HG03439 (cell line): ENCODE measurements around the gene AK4.

Experiments
- ATAC-seq: cut with Tn5 transposase; IDR thresholded peaks from one replicate; pipeline ENCODE4 v1.9.1; 2021; ENCODE audit warnings: mild to moderate bottlenecking, moderate library complexity; ENCODE audit not compliant: unreplicated experiment

Gene AK4

GRCh38 chr1:65175171-65176055 is 27.4 kb downstream of the AK4 start:
- no peak for ATAC-seq

- ATAC-seq: no peak
Measured at GRCh38 chr1:65176056-65176450, 28.1 kb downstream of the AK4 start.

GRCh38 chr1:65176591-65176990 is 28.6 kb downstream of the AK4 start:
- ATAC-seq: no peak

DNA sequence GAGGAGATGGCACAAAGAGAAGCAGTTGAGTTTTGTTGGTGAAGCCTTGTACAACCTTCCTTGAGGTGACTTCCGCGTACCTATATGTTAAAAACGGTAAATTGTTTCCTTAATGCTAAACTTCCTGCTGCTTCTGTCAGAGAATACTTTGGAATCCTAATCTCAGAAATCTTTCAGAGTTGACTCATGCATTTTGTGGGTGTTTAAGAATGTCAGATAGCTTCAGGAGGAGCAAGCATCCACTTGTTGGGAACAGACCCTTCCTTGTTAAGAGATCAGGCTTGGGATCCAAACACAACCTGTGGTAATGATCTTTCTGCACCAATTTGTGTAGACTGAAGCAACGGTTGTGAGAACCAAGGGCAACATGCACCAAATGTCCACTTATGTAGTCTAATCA is 29.5 kb downstream of the AK4 start:
- ATAC-seq: no peak

GRCh38 chr1:65178235-65178634 is 30.2 kb downstream of the AK4 start:
- no peak for ATAC-seq

DNA sequence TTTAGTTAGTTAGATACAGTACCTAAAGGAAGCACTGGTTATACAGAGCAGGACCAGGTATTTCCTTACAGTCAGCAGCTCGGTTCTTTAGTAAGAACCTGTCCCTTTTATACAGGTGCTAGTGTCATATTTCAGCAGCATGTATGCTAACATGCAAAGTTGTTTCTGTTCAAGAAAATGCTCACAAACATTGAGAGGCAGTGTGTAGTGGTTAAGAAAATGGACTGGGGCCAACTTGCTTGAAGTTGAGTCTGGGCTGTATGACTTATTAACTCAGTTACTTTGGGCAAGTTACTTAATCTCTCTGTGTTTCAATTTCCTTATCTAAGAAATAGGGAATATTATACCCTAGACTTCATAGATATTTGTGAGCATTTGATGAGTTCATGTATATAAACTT is 31.1 kb downstream of the AK4 start:
- no peak for ATAC-seq

- ATAC-seq: no peak
Measured at GRCh38 chr1:65180977-65181376, 33.0 kb downstream of the AK4 start.

DNA sequence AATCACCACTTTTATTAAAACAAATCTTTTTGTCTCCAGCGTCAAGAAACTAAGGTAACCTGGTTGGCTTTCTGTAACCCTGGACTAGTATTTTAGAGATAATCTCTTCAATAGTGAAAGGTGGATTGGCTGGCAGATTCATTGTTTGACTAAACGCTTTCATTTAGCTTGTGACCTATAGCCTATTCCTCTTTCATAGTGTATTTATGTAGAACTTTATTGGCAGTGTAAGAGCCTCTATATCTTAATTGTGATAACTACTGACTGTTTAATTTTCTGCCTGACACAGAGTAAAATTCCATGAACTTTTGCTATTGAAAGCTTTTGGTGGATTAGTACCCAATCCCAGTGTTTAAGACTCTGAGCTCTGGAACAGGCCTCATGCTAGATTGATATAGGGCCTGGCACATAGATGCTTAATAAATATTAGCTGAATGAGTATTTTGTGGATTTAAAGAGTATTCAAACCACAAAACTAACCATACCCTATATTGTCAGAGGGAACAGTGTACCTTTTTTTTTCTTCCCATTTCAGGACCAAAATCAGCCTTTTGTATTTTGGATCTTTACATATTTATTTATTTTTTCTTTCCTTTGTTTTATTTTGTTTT is 34.8 kb downstream of the AK4 start:
- ATAC-seq: no peak

DNA sequence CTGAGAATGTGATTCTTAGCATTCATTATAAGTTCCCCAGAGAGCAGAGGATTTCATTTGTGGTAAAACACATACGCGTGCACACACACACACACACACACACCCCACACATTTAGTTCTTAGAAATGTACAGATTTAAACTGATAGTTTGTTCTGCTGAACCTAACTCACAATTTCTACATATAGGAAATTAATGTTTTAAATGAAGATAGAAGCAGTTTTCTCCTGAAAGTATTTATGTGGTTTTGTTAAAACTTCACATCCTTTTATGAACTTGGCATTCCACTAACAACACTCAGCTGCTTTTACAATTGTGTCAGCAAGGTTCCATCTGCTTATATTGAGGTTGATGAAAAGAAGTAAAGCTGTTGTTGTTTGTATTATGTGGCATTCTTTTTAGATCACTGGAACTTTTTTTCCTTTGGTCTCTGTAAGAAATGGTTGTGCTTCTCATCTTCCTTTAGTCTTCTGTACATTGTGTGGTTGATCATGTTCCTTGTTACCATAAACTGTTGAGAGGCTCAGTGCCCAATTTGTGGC is 41.6 kb downstream of the AK4 start:
- no peak for ATAC-seq

GRCh38 chr1:65190229-65190628 is 42.2 kb downstream of the AK4 start:
- no peak for ATAC-seq

DNA sequence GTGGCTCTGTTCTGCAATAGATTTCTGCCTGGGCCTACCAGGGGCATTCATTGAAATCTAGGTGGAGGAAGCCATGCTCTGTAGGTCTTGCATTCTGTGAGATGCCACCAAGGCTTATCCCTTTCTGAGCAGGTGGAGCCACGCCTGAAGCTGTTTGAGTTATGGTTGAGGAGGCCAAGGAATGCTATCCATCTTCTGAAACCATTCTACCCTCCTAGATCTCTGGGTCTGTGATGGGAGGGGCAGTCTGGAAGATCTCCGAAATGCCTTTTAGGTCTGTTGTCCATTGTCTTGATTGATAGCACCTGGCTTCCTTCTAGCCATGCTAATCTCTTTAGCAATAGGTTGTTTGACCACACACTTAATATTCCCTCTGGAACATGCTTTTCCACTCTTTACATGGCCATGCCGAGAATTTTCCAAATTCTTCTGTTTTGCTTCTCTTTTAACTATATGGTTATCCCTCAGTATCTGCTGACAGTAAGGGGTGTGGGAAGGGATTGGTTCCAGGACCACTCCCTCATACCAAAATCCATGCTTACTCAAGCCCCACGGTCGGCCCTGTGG is 45.2 kb downstream of the AK4 start:
- no peak for ATAC-seq

- ATAC-seq: no peak
Measured at GRCh38 chr1:65195495-65196417, 47.8 kb downstream of the AK4 start.

DNA sequence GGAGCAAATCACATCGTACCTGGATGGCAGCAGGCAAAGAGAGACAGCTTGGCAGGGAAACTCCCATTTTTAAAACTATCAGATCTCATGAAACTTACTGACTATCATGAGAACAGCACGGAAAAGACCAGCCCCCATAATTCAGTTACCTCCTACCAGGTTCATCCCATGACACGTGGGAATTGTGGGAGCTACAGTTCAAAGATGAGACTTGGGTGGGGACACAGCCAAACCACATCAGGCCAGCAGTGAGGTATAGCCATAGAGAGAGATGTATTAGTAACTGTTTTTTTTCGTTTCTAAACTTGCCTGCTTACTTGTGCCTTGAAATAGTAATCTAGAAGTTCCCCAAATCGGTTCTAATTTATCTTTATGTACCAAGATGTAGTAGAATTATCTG is 48.9 kb downstream of the AK4 start:
- no peak for ATAC-seq

- ATAC-seq: no peak
Measured at GRCh38 chr1:65197636-65198035, 49.6 kb downstream of the AK4 start.

DNA sequence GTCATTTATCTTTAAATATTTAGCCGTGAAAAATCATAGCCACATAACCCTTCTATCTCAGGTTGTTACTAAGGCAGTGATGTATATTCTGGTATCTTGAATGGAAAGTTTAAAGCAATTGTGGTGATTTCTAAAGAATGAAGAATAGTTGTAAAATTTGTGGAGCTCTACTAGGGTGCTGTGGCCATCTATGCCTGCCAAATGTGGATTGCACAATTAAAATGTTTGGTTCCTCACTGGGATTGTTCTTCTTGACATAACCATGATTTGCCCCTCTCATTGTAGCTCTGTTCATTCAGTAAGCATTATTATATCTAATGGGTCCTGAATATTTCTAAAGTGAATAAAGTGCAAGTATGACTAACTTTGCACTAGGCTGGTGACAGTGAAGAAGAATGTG is 50.1 kb downstream of the AK4 start:
- no peak for ATAC-seq

- ATAC-seq: no peak
Measured at GRCh38 chr1:65200411-65200810, 52.4 kb downstream of the AK4 start.

- ATAC-seq: no peak
Measured at GRCh38 chr1:65206836-65207235, 58.8 kb downstream of the AK4 start.

DNA sequence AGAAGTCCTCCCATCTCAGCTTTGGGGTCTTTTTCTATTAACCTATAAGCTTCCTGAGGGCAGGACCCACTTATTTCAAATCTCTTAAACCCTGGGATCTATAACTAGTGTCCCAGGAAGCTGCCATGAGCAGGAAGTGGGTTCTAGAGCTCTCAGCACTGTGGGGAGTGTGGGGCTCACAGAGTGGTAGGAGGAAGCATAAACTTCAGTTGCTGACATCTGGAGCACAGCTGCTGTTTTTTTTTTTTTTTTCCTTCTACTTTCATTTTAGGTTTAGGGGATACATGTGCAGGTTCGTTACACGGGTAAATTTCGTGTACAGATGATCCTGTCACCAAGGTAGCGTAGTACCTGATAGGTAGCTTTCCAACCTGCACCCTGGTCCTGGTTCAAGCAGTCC is 59.3 kb downstream of the AK4 start:
- ATAC-seq: no peak

DNA sequence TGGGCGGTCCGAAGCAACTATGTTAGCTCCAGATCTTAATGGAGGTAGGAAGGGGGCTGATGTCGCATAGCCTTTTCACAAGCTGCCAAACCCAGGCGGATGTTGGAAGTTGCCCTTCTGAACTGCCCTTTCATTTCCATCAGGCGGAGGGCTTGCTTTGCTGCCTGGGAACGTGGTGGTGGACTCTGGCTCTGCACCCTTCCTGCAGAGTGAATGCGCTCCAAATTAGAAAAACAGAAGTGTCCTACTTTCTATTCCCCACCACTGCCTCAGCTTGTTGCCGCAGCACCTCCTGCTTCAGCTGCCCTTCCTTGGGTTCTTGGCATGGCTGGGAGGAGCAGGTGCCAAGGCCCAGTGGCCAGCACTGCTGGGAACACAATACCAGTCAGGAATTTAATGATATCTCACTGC is 60.6 kb downstream of the AK4 start:
- no peak for ATAC-seq

- ATAC-seq: no peak
Measured at GRCh38 chr1:65209005-65209885, 61.2 kb downstream of the AK4 start.
